HepG2 (cell line): ENCODE measurements around the gene TTLL6. TPM values are rescaled to one million over a fixed set of nuclear protein-coding genes. Genes with fewer than 3 reads are reported as not detected.

Experiments used
- GABPB1 ChIP-seq: IDR thresholded peaks from 2 replicates; pipeline ENCODE4 v1.6.1; 2016; ENCODE audit warnings: mild to moderate bottlenecking, missing genetic modification reagents, moderate library complexity, missing compliant biosample characterization
- KLF6 ChIP-seq: IDR thresholded peaks from 2 replicates; pipeline ENCODE4 v1.8.0; 2016; ENCODE audit warnings: missing biosample characterization, missing genetic modification reagents
- MYPOP ChIP-seq: sonication (generic); formaldehyde crosslinking; IDR thresholded peaks from 2 replicates; pipeline ENCODE4 v1.8.1; 2023; ENCODE audit warnings: mild to moderate bottlenecking, moderate library complexity, missing genetic modification reagents
- PAXIP1 ChIP-seq: sonication (generic); formaldehyde crosslinking; conservative IDR thresholded peaks from 2 replicates; pipeline ENCODE4 v1.4.0; 2020; ENCODE audit warnings: mild to moderate bottlenecking, missing genetic modification reagents, moderate library complexity
- PREB ChIP-seq: sonication (generic); formaldehyde crosslinking; IDR thresholded peaks from 2 replicates; pipeline ENCODE4 v1.4.0; 2020; ENCODE audit warnings: missing genetic modification reagents
- SKIL ChIP-seq: sonication (generic); formaldehyde crosslinking; IDR thresholded peaks from 2 replicates; pipeline ENCODE4 v1.8.0; 2022; ENCODE audit warnings: missing genetic modification reagents, mild to moderate bottlenecking, moderate library complexity, borderline replicate concordance
- ZBTB42 ChIP-seq: sonication (generic); formaldehyde crosslinking; IDR thresholded peaks from 2 replicates; pipeline ENCODE4 v1.5.0; 2020; ENCODE audit warnings: mild to moderate bottlenecking, missing genetic modification reagents
- ZNF317 ChIP-seq: sonication (generic); formaldehyde crosslinking; IDR thresholded peaks from 2 replicates; pipeline ENCODE4 v1.5.0; 2020; ENCODE audit warnings: mild to moderate bottlenecking, missing genetic modification reagents
- ZNF318 ChIP-seq: sonication (generic); formaldehyde crosslinking; IDR thresholded peaks from 2 replicates; pipeline ENCODE4 v1.4.0; 2020; ENCODE audit warnings: mild to moderate bottlenecking, missing genetic modification reagents
- ZNF331 ChIP-seq: sonication (generic); formaldehyde crosslinking; IDR thresholded peaks from 2 replicates; pipeline ENCODE4 v1.4.0; 2020; ENCODE audit warnings: missing genetic modification reagents
- ZNF672 ChIP-seq: sonication (generic); formaldehyde crosslinking; IDR thresholded peaks from 2 replicates; pipeline ENCODE4 v1.8.1; 2022; ENCODE audit warnings: missing genetic modification reagents
- ZSCAN25 ChIP-seq: sonication (generic); formaldehyde crosslinking; IDR thresholded peaks from 2 replicates; pipeline ENCODE4 v1.8.0; 2022; ENCODE audit warnings: mild to moderate bottlenecking, missing genetic modification reagents
- polyA plus RNA-seq, 8 experiments: library from polyadenylated mRNA; depleted of rRNA in 3 of 8; stranded (reverse) in 7 of 8; unstranded in 1 of 8; fragments of >200 nt; fragmentation: Illumina TruSeq in 4 of 8; extraction: Trizol in 4 of 8; gene quantifications; 2 replicates each; pipeline versions ENCODE4 v1.2.1 to v1.2.3, GENCODE V29; 2011 to 2016; ENCODE audit warnings: low read depth in 4 of 8, missing spikeins in 1 of 8, mixed read lengths in 1 of 8; ENCODE audit not compliant: insufficient read depth in 1 of 8
- total RNA-seq, 5 experiments: library from RNA; depleted of rRNA; stranded (reverse); fragments of >200 nt; fragmentation: Illumina TruSeq; extraction: Trizol; gene quantifications; 2 replicates each; pipeline ENCODE4 v1.2.3, GENCODE V29; 2016; ENCODE audit warnings: low read depth in 1 of 5

The TTLL6 gene
- total and polyA plus RNA-seq, 2 of the 13 experiments (the other 11 are each of a cell fraction or from before 2014, with no cell fraction given) = 0.04 to 0.08 TPM

- TF ChIP-seq ZNF331 (CRISPR knock-in tag) (no peak), ZSCAN25 (CRISPR knock-in tag) (no peak), PAXIP1 (CRISPR knock-in tag) (no peak; the same call in 1 of the 2 replicates), ZBTB42 (CRISPR knock-in tag) (no peak), PREB (CRISPR knock-in tag) (no peak), GABPB1 (CRISPR knock-in tag) (peak; percentile 26; the same call in 1 of the 2 replicates), MYPOP (CRISPR knock-in tag) (no peak; the same call in 1 of the 2 replicates), ZNF318 (no peak), ZNF317 (no peak), KLF6 (CRISPR knock-in tag) (no peak), SKIL (CRISPR knock-in tag) (no peak), ZNF672 (CRISPR knock-in tag) (no peak)
Measured at GRCh38 chr17:48816774-48817590, at the start of gene TTLL6 (continued).
